Sigmoid colon (tissue), 4 donors: ENCODE results near the gene CCDC80.

Source experiments
- EP300 ChIP-seq, 4 donors: sonication (generic); formaldehyde crosslinking; IDR thresholded peaks; one replicate each; pipeline ENCODE4 v1.6.1; 2017; ENCODE audit warnings: antibody characterized with exemption in 4 of 4
- POLR2A ChIP-seq, 2 donors: fragments of 450-650 bp; IDR thresholded peaks; one replicate each; pipeline ENCODE4 v1.6.1; 2016; ENCODE audit warnings: antibody characterized with exemption in 2 of 2, mild to moderate bottlenecking in 2 of 2, moderate library complexity in 2 of 2
- POLR2AphosphoS5 ChIP-seq, 4 donors: sonication (generic); formaldehyde crosslinking; IDR thresholded peaks; one replicate each; pipeline ENCODE4 v1.6.1; 2017; ENCODE audit warnings: antibody characterized with exemption in 4 of 4
- TF ChIP-seq, protein P1 (sequence below), 4 experiments: fragments of 450-650 bp in 3 of 4; fragments of 200-600 bp in 1 of 4; IDR thresholded peaks; one replicate each; pipeline ENCODE4 v1.5.1; 2016 to 2019; ENCODE audit warnings: antibody characterized with exemption in 4 of 4, mild to moderate bottlenecking in 3 of 4, moderate library complexity in 2 of 4

DNA sequence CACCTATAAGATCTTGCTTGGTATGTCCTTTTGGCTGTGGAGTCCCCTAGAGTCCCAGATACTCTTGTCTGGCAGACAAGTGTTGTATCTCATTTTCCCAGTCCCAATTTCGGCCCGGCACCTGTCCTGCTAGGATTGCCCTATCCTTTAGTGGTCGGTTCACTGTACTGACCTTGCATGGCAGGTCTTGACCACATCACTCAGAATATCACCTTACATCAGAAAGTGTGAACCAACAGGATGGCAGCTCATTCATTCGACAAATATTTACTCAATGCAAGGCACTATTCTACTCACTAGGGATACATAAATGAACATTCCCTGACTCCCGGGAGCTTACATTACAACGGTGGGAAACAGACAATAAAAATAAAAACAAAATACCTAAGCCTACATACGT, 5.7 kb upstream of the CCDC80 start:
- TF ChIP-seq, protein P1, sequence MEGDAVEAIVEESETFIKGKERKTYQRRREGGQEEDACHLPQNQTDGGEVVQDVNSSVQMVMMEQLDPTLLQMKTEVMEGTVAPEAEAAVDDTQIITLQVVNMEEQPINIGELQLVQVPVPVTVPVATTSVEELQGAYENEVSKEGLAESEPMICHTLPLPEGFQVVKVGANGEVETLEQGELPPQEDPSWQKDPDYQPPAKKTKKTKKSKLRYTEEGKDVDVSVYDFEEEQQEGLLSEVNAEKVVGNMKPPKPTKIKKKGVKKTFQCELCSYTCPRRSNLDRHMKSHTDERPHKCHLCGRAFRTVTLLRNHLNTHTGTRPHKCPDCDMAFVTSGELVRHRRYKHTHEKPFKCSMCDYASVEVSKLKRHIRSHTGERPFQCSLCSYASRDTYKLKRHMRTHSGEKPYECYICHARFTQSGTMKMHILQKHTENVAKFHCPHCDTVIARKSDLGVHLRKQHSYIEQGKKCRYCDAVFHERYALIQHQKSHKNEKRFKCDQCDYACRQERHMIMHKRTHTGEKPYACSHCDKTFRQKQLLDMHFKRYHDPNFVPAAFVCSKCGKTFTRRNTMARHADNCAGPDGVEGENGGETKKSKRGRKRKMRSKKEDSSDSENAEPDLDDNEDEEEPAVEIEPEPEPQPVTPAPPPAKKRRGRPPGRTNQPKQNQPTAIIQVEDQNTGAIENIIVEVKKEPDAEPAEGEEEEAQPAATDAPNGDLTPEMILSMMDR (IDR thresholded peaks at IDR 0.05), result no peak
- no peak for TF ChIP-seq EP300 (IDR thresholded peaks at IDR 0.05)
- no peak for TF ChIP-seq POLR2A (IDR thresholded peaks at IDR 0.05)
- TF ChIP-seq POLR2AphosphoS5 (IDR thresholded peaks at IDR 0.05), result no peak
